GM12872 (cell line): ENCODE measurements around the gene TBC1D22A.

Experiments
- CTCF ChIP-seq: IDR thresholded peaks from 3 replicates; pipeline ENCODE4 v1.5.1; 2011; ENCODE audit warnings: low read depth, mild to moderate bottlenecking, low read length, moderate library complexity; ENCODE audit not compliant: insufficient read depth

Gene TBC1D22A

GRCh38 chr22:46986788-46987187 lies 224.3 kb downstream of the TBC1D22A start:
- TF ChIP-seq CTCF, result no peak

GRCh38 chr22:46990937-46991550 lies 228.6 kb downstream of the TBC1D22A start:
- TF ChIP-seq CTCF, result no peak

GRCh38 chr22:46991666-46992065 lies 229.2 kb downstream of the TBC1D22A start:
- no peak for TF ChIP-seq CTCF

- TF ChIP-seq CTCF, result no peak
Measured at GRCh38 chr22:46992121-46992731, 229.8 kb downstream of the TBC1D22A start.

- no peak for TF ChIP-seq CTCF
Measured at GRCh38 chr22:46993633-46994032, 231.2 kb downstream of the TBC1D22A start.

GRCh38 chr22:46994265-46994664 lies 231.8 kb downstream of the TBC1D22A start:
- no peak for TF ChIP-seq CTCF

- no peak for TF ChIP-seq CTCF
Measured at GRCh38 chr22:46994983-46995382, 232.5 kb downstream of the TBC1D22A start.
